NCI-H1417 (cell line): ENCODE data around the gene AGBL4.
"Not testable (repeated sequence)": the region's sequence is repeated elsewhere in the genome, so short reads cannot be mapped to it uniquely, and the experiment has no call there.

Source experiments
- DNase-seq, 3 experiments: peaks; one replicate each; lab custom pipeline; 2025; lab: John Stamatoyannopoulos, UW

The AGBL4 gene

GRCh38 chr1:48547561-48548220, 1476.1 kb downstream of the AGBL4 start:
- DNase-seq, result no peak

- DNase-seq, result no peak
Observed at GRCh38 chr1:48543854-48544253, 1479.9 kb downstream of the AGBL4 start.

- peak in 1 of 3 experiments; percentile 13 for DNase-seq
Observed at GRCh38 chr1:48540587-48540986, 1483.2 kb downstream of the AGBL4 start.

DNA sequence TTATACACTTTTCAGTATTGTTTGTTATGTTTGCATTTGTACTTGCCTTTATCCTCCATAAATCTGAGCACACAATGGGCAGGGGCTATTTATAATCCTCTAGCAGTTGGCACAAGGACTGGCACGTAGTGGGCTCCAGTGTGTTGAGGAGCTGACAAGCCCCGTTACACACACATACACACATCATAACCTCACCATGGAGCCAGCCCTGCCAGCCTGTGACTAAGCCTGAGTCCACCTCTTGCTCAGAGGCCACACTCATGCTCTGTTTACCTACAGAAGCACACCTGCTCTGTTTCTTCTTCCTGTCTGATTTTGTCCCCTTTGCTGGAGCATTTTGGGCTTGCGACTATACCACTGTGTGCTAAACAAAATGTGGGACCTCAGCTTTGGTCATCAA, 1487.3 kb downstream of the AGBL4 start:
- DNase-seq, result peak in 2 of 3 experiments; percentile 25 to 62

- peak in 2 of 3 experiments; percentile 22 to 63 for DNase-seq
Observed at GRCh38 chr1:48532976-48533375, 1490.8 kb downstream of the AGBL4 start.

DNA sequence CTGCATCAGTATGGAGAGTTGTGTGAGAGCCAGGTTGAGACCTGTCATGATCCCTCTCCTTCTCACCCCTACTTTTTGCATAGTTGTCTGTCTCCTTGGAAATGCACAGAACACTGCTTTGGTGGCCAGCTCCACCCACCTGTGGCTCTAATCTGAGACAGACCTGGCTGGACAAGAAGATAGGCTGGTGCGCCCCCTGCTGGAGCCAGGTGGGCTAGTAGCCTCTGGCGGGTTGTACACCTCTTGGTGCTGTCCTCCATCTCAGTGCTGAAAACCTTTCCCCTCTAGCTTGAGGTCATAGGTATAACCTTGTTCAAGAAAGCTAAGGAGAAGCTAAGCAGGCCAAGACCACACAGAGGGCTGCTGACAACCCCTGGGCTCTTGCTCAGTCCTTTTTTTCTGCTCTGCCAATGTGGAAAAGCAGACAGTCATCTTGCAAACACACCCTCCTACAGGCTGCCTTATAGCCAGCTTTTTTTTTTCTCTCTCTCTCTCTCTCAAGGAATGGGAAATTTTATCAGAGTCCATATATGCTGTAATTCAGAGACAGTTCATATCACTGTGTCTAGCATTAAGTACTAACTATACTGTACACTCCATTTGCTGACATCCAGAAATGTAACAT, 1492.9 kb downstream of the AGBL4 start:
- peak; percentile 73 to 92 (median 86) for DNase-seq

GRCh38 chr1:48527051-48527450, 1496.7 kb downstream of the AGBL4 start:
- no peak for DNase-seq

GRCh38 chr1:48526008-48526710, 1497.6 kb downstream of the AGBL4 start:
- peak; percentile 12 to 72 (median 58) for DNase-seq

DNA sequence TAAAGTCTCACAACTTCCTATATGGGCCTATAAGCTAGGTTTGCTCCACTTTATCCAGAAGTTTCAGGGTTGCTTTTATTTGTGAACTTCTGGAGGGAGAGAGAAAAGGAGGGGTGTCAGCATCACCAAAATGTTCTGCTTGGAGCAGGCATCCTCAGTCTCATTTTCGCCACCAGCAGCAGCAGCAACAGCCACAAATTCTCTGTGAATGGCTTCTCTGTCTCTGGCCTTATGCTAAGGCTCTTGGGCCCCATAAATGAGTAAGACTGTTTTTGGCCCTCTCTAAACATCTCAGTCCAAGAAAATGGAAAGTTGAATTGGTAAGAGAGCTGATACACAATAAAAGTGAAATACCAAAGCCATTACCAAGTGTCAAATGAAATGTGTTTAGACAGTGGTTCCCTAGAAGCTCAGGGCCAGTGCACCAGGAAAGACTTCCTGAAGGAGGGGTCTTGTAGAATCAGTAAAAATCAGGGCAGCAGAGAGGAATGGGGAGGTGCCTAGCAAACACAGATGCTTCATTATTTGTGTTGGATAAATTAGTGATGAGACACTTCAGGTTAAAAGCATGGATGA, 1498.8 kb downstream of the AGBL4 start:
- DNase-seq, result no peak

DNA sequence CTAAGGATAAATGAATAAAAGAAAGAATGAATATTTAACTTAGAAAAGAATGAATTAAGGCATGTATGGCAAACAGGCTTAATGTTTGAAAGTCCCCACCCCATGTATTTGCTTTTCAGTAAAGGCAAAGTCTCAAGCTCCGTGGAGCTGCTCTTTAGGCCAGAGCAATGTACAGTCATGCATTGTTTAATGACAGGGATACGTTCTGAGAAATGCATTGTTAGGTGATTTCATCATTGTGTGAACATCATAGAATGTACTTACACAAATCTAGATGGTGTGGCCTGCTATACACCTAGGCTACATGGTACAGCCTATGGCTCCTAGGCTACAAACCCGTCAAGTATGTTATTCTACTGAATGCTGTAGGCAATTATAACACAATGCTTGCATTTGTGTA, 1500.2 kb downstream of the AGBL4 start:
- DNase-seq, result peak in 1 of 3 experiments; percentile 17

GRCh38 chr1:48519896-48520295, 1503.9 kb downstream of the AGBL4 start:
- DNase-seq, result not testable (repeated sequence)

DNA sequence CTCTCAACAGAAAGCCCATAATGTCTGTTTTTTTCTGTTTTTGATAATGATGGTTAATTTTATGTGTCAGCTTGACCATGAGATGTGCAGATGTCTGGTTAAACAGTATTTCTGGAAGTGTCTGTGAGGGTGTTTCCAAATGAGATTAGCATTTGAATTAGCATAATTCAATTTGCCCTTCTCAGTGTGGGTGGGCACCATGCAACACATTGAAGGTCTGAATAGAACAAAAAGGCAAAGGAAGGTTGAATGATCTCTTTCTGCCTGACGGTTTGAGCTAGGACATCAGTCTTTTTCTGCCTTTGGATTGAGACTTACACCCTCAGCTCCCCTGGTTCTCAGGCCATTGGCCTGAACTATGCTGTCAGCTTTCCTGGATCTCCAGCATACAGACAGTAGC, 1516.9 kb downstream of the AGBL4 start:
- no peak for DNase-seq

- no peak for DNase-seq
Observed at GRCh38 chr1:48500541-48501450, 1523.0 kb downstream of the AGBL4 start.

DNA sequence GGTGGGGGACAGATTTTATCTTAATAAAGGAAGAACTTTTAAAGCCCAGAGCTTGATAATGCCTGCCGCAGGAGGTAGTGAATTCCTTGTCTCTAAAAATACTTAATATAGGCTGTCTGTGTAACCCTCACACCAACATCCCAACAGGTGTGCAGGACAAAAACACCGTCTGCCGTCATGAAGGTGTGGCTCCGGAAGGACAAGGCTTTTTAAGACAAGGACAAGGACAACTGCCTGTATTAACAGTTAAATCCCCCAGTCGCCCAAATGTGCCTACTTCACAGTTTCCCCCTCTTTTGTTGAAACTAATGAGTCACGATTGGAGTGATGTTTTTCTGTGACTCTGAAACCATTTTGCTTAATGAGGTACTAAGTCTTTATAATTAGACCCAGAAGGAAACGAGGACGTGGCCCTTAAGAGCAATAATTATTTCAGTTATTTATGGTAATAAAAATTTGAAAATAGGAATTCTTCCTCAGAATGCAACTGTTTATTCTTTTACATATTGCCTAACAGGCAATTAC, 1524.5 kb downstream of the AGBL4 start:
- peak in 1 of 3 experiments; percentile 14 for DNase-seq

- peak; percentile 51 to 84 (median 73) for DNase-seq
Observed at GRCh38 chr1:48498096-48498791, 1525.5 kb downstream of the AGBL4 start.

DNA sequence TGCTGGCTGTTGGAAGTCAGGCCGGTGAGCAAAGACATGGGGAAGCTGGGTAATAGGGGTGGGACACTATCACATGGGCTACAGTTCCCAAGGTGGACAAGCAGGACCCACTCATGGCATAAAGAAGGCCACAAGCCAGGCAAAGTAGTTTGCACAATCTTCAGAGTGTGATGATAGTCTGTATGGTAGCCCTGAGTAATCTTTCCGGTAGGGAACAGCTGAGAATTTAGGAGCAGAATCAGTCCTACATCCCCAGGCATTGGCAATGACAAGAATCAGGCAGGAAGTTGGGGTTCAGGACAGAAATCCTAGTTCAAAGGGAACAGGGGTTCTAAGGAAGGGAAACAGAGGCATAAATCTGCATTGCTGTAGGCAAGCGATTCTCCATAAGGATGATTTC, 1527.8 kb downstream of the AGBL4 start:
- DNase-seq, result no peak

DNA sequence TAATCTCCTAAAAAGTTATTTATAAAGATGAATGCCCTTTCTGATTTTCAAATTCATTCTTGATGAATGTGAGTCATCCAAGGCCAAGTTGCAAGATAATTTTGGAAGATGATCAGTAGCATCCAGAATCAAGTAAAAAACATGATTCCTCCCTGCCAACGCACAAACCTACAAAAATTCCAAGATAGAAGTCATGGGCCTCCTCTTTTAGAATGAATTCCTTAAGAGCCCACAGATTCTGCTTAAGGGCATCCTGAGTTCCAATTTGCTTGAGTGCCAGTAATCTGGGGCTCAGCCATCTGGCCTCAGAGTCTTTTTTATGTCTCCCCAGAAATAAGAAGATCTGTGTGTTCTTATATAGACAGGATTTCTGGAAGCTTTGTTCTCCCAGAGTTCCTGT, 1528.6 kb downstream of the AGBL4 start:
- no peak for DNase-seq

- no peak for DNase-seq
Observed at GRCh38 chr1:48493970-48494769, 1529.6 kb downstream of the AGBL4 start.

GRCh38 chr1:48493041-48493440, 1530.7 kb downstream of the AGBL4 start:
- DNase-seq, result no peak

DNA sequence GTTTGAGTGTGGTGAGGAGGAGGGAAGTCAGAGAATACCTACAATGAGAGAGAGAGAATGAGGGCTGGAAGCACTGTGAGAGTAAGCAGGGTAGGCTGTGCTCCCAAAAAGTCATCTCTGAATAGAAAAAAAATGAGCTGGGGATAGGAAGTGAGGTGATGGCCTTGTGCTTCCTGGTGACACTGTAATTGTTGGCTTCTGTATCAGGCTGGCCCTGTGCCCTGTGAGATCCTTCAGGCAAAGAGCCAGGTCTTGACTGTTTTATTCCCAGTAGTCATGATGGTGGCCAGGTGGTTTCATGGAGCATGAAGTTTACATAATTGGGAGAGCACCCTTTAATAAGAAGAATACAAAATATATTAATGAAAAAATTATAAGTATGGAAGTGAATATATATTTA, 1531.4 kb downstream of the AGBL4 start:
- peak in 2 of 3 experiments; percentile 9 to 53 for DNase-seq
